Posterior vena cava (tissue), 2 donors: ENCODE results near the gene IRF6. TPM values are rescaled to one million over a fixed set of nuclear protein-coding genes. Genes with fewer than 3 reads are reported as not detected.

ENCODE experiments used
- DNase-seq: peaks from one replicate; pipeline ENCODE4 v3.0.0-alpha.2; 2020; ENCODE audit warnings: low spot score
- intact Hi-C, 2 donors: fragments of 100-400 bp; cut with DNase I; formaldehyde crosslinking; loops; one replicate each; pipeline versions ENCODE4 v1.14.1 to v1.14.2; 2022 to 2023
- total RNA-seq, 2 donors: library from RNA; stranded (reverse); fragmentation: NEBNext Ultra II Directional; extraction: Animal tissue kit (Norgen Biotek cat#: 25700); gene quantifications; one replicate each; pipeline ENCODE4 v1.2.1, GENCODE V29; 2021
- donor health status: DM: yes; HTN: yes; CAD: no.
- donor health status: DM: yes; HTN: yes; CAD: no.

IRF6 gene
- total RNA-seq, 2 donors from 2014 or later = 1.8 to 2.7 TPM

DNA sequence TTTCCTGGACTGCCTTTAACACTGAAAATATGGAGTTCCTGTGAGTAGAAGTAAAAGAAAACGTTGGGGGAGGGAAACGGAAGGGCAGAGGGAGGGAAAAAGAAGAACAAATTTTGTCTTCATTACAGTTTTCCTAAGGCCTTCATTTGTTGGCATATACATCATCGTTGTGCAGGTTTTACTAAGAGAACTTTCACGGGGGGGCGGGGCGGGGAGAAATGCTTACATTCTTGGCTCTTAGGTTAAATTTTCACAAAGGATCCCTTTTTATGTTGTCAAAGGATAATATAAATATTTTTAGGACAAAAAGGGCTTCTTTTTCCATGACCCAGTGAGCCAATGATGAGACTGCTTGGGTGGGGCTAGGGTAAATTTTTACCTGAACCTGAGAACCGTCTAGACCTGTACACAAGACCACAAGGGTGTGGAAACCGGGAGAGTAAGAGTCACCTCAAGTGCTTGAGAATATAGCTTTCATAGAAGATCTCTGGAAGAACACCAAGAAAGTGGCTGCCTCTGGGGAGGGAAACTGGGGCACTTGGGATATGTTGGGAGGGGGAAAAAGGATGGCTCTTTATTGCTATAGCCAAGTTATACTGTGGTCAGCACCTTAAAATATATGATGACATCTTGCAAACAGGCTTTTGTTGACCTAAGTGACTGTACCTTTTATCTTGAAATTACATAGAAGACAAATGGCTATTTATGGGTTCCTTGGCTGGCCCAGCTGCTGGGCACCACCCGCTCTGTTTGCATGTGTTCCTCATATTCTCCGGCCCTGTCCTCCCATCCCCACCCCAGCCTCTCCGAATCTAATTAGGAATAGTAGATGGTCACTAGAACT, 19.9 kb upstream of the IRF6 start:
- DNase-seq = no peak
- intact Hi-C loops = loop anchor here in 1 of 2 donors (10.0 kb wide), 1 partner anchor 961 kb away; no protein-coding TSS in a partner anchor

- DNase-seq = no peak
- intact Hi-C loops = loop anchor here in 1 of 2 donors (10.0 kb wide), 1 partner anchor 959 kb away; no protein-coding TSS in a partner anchor
Measured at GRCh38 chr1:209823143-209824041, 17.4 kb upstream of the IRF6 start.

DNA sequence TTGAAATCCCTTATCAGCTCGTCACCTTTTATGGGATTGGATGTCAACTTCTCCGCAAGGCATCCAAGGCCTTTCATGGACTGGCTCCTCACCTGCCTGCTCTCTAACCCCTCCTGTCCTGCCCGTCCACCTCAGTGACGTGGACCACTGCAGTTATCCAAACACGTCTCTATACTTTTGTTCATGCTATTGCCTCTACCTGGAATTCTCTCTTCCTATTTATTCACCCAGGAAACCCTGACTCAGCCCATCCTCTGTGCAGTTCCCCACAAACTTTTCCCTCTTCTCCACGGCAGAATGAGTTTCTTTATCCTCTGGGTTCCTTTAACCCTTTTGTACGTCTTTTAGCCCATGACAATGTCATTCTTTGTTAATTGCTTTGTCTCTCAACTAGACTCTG, 16.8 kb upstream of the IRF6 start:
- DNase-seq = no peak

DNA sequence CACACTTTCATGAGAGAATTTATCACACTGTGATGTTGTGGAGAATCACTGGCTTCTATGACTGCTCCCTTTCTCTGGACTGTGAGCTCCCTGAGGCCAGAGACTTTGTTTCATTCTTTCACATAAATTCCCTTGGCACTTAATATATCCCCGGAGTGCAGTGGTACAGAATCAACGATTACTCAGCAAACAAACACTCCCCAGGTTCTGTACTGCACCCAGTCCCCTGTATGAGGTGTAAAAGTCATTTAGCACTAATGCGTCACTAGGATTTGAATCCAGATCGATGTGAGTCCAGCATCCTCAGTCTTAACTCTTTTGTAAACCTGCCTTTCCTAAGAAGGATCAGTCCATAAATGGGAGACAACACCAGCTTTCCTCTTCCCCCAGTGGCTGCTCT, 15.0 kb upstream of the IRF6 start:
- no peak for DNase-seq
- intact Hi-C loops = loop anchor here in 1 of 2 donors (10.0 kb wide), 1 partner anchor 956 kb away; no protein-coding TSS in a partner anchor

More for the DNA sequence above, 16.8 kb upstream of the IRF6 start:
- intact Hi-C loops = loop anchor here in 1 of 2 donors (10.0 kb wide), 1 partner anchor 958 kb away; no protein-coding TSS in a partner anchor

DNA sequence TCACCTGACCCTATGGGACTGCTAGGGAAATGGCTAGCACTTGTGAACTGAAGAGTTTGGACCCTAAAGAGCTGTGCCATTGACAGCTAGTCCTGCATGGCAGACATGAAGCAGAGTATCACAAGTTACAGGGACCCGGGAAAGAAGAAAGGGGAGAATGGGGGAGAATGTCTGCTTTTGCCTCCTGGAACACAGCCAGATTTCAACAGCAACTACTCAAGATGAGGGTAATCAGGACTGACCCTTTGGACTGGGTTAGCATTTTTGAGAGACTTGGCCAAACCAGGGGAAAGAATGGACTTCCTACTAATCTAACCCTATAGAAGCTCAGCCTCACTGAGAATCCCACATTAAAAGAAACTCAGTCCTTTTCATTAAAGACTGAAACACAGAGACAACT, 13.1 kb upstream of the IRF6 start:
- DNase-seq = no peak
- intact Hi-C loops = no loop called here

- intact Hi-C loops = no loop called here
- no peak for DNase-seq
Measured at GRCh38 chr1:209817691-209818090, 11.7 kb upstream of the IRF6 start.

DNA sequence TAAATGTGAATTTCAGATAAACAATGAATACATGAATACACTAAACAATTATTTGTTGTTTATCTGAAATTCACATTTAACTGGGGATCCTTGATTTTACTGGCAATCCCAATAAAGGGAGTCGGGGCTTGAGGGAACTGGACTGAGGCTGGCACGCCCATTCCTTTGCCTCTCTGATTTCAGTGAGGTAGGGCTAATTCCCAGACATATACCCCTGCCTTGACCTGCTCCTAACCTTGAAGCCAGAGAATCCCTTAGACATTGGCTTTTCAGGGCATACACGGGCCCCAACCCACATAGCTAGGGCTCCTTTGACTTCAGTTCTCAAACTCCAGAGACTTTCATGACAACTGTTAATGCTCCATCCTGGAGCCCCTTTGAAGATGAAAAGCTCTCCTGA, 11.0 kb upstream of the IRF6 start:
- intact Hi-C loops = no loop called here
- DNase-seq = no peak

- intact Hi-C loops = no loop called here
- DNase-seq = no peak
Measured at GRCh38 chr1:209815931-209816341, 10.0 kb upstream of the IRF6 start.

GRCh38 chr1:209815490-209815889, 9.5 kb upstream of the IRF6 start:
- DNase-seq = no peak
- intact Hi-C loops = no loop called here

- intact Hi-C loops = no loop called here
- DNase-seq = no peak
Measured at GRCh38 chr1:209813902-209814301, 8.0 kb upstream of the IRF6 start.

GRCh38 chr1:209810783-209811182, 4.8 kb upstream of the IRF6 start:
- DNase-seq = no peak
- intact Hi-C loops = no loop called here

- intact Hi-C loops = no loop called here
- no peak for DNase-seq
Measured at GRCh38 chr1:209809611-209810010, 3.7 kb upstream of the IRF6 start.

DNA sequence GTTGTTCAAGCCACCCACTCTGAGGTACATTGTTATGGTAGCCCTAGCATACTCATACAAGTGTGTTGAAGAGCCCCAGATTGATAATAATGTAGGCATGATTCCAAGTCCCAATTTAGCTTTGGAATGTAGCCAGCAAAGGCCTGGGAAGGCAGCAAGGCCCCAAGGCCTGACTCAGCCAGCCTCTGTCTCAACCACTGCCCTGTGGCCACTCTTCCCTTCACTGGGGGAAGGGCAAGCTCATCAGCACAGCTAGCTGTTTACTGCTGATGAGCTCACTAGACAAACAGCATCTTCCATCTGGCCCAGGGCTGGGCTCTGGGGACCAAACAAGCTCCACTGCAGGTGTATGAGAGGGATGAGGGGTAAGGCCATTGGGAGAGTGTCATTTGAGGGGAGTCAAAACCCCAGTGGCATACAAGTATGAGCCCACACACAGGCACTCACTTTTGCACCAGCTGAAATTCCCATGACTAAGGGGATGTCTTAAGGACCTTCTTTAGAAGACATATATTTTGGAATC, 2.2 kb upstream of the IRF6 start:
- intact Hi-C loops = no loop called here
- DNase-seq = no peak

- no peak for DNase-seq
- intact Hi-C loops = no loop called here
Measured at GRCh38 chr1:209807509-209807908, 1.6 kb upstream of the IRF6 start.

DNA sequence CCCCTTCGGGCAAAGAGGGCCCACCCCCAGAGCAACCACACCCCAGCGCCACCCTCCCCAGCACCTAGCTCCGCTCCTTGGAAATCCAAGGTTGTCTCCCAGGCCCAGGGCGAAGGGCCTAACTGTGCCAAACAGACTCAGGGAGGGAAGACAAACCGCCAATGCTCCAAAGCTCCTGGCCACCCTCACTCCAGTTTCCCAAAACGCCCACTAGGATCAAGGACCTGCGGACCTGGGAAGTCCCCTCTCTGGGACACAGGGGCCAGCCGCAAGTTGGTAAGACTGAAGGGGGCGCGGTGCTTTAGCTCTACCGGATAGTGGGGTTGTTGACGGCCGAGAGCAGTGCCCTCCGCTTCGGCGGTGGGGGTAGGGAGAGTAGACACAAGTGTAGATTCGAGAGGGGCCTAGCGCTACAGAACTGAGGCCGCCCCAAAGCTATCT, 581 bp downstream of the IRF6 start:
- DNase-seq = no peak
- intact Hi-C loops = no loop called here

DNA sequence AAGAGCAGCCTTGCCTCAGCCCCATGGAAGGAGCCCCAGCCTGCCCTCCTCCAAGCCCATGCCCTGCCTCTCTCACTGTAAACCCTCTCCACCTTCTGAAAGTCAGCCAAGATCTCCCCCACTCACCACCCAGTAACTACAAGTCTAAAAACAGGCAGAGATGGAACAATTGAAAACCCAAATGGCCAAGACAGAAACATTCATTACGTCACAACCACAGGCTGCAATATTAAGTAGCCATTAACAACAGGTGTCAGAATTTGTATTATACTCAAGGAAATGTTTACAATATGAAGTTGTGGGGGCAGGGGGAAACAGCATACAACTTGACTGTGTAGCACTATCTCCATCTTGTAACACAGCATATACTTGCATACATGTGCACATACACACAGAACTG, 2.4 kb downstream of the IRF6 start:
- intact Hi-C loops = no loop called here
- no peak for DNase-seq

DNA sequence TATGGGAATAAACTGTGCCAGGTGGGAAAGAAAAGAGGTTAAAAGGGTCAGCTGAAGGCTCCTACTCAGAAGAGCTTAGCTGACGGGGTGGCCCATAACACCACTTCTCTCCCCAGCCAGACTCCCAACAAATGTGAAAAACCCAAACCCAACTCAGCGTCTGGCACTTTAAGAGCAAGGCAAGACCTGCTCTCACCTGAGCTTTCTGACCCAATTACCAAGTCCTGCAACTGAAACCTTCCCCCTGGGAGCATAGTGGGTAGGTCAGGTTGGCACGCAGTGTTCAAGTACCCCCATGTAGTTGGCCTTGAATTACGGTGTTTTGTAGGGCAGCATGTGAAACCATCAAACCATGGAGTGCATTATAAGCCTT, 3.2 kb downstream of the IRF6 start:
- no peak for DNase-seq
- intact Hi-C loops = no loop called here

GRCh38 chr1:209802117-209802779, 3.7 kb downstream of the IRF6 start:
- intact Hi-C loops = no loop called here
- DNase-seq = no peak
